Activated CD8-positive, alpha-beta T cell treated with anti-CD3 and anti-CD28 coated beads, Interleukin-2, amount 10 ng/mL, durations not matched to agents 7 days and 5 days (primary cell): Measurements from ENCODE around the gene ZSCAN26. TPM values are rescaled to one million over a fixed set of nuclear protein-coding genes. Genes with fewer than 3 reads are reported as not detected.

ENCODE experiments used
- ATAC-seq: fragments of 150-1000 bp; cut with Tn5 transposase; one replicate; pipeline ENCODE4 v1.10.0; 2021; ENCODE audit warnings: moderate library complexity
- CTCF ChIA-PET: fragments of 350-600 bp; sonication (Branson Sonifier 250); formaldehyde crosslinking; loops from one replicate; lab custom pipeline; 2021; ENCODE audit warnings: antibody characterized with exemption; lab: Charles Lee
- POLR2A ChIA-PET: fragments of 350-600 bp; sonication (Branson Sonifier 250); formaldehyde crosslinking; loops from one replicate; lab custom pipeline; 2021; ENCODE audit warnings: antibody characterized with exemption; lab: Charles Lee
- DNase-seq: peaks from one replicate; pipeline ENCODE4 v3.0.0-alpha.2; 2020
- H3K27ac Mint-ChIP-seq: one replicate; pipeline ENCODE4 v1.8.0; 2021; ENCODE audit warnings: mild to moderate bottlenecking, mixed read lengths
- H3K27me3 Mint-ChIP-seq: one replicate; pipeline ENCODE4 v1.8.0; 2021; ENCODE audit warnings: low read depth, mixed read lengths
- H3K36me3 Mint-ChIP-seq: one replicate; pipeline ENCODE4 v1.8.0; 2021; ENCODE audit warnings: low read depth, mixed read lengths
- H3K4me1 Mint-ChIP-seq: one replicate; pipeline ENCODE4 v1.8.0; 2021; ENCODE audit warnings: low read depth, mixed read lengths
- H3K4me3 Mint-ChIP-seq: one replicate; pipeline ENCODE4 v1.8.0; 2021; ENCODE audit warnings: mild to moderate bottlenecking, mixed read lengths
- H3K9me3 Mint-ChIP-seq: one replicate; pipeline ENCODE4 v1.8.0; 2022; ENCODE audit warnings: mixed read lengths; ENCODE audit not compliant: insufficient read depth
- total RNA-seq, 2 experiments: library from RNA; stranded (reverse); gene quantifications; one replicate each; pipeline ENCODE4 v1.2.3, GENCODE V29; 2021

The ZSCAN26 gene
- total RNA-seq = 1 to 10 TPM; 6.7 to 9.7 TPM

DNA sequence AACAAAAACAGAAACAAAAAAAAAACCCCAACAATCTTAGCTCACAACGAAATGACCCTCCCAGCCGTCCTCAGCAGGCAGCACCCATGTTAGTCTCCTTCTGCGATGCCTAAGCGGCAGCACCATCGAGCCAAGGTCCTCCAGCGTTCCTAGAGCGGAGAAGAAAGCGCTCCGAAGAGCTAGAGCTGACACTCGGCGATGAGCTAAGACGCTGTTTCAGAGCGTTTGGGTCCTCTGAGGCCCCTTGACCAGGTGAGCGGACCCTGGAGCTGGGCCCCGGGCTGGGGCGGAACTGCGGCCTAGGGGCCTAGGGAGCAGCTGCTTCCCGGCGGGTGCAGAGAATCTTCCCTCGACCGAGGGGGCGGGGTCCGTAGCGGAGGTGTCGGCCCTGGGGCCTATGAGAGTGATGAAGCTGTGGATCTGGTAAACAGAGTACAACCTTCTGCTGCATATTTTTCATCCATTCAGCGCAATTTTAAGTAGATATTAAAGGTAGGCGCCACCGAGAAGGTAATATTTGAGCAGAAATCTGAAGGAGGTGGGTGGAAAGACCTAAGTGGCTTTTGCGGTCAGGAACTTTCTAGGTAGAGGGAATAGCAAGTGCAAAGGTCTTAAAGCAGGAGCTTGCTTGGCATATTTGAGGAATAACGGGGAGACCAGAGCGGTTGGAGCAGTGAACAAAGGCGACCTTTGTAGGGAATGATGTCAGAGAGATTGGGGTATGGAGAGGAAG, at the start of gene ZSCAN26:
ZSCAN26 (plus strand) TSS at position 182 of the 733 bp plus-strand sequence. CDS start 4,777 bp downstream, outside the sequence.
- ATAC-seq (peak; percentile 98), DNase-seq (peak; percentile 92)
- ChIA-PET CTCF (interaction anchor here (0.7 to 3.1 kb wide), 10 partner anchors 14 to 163 kb away, joined by 3 to 20 read pairs (median 4); partner anchors contain the start of genes PGBD1, ZKSCAN3 and ZKSCAN4), POLR2A (interaction anchor here (0.8 to 4.0 kb wide), 13 partner anchors 14 to 374 kb away, joined by 3 to 27 read pairs (median 6); partner anchors contain the start of genes PGBD1, ZKSCAN3, ZKSCAN4 and ZKSCAN8)
- Mint-ChIP-seq H3K27me3 (peaks cover 8% of the 10 kb centered on the region), H3K9me3 (no peaks in the 10 kb centered on the region), H3K4me3 (no peak within 1 kb of the TSS), H3K36me3 (peaks cover 9% of the 10 kb centered on the region), H3K4me1 (peaks cover 15% of the 10 kb centered on the region), H3K27ac (no peak within 1 kb of the TSS)

DNA sequence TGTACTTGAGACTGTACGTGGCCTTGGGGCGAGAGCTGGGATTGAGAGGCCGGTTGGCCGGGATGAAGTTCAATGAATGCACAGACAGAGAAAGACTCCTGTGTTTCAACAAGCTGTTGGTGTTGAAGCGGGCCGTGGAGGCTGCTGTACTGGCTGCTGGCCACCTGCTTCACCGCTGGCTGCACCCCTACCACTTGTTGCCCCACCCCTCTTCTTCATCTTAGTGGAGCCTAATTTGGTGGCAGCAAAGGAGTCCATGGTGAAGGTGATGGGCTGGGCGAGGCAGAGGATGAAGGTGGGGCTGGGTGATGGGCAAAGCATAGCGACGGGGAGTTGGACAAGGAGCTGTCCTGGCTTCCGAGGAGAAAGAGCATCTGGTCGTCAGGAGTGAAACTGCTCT, 49.1 kb upstream of the ZSCAN26 start:
- ChIA-PET POLR2A (interaction anchor here (2.0 kb wide), 1 partner anchor 77 kb away, joined by 7 read pairs; the partner anchor contains the start of gene ZKSCAN8), CTCF (interaction anchor here (1.1 to 2.3 kb wide), 3 partner anchors 9 to 137 kb away, joined by 3 to 6 read pairs (median 5); partner anchors contain the start of gene ZKSCAN8)
- Mint-ChIP-seq H3K27me3 (peaks cover 65% of the 10 kb centered on the region), H3K4me1 (peaks cover 15% of the 10 kb centered on the region), H3K27ac (no peak overlapping the region), H3K36me3 (no peaks in the 10 kb centered on the region), H3K4me3 (peak overlapping the region; percentile 26), H3K9me3 (no peaks in the 10 kb centered on the region)
- ATAC-seq (no peak), DNase-seq (no peak)

DNA sequence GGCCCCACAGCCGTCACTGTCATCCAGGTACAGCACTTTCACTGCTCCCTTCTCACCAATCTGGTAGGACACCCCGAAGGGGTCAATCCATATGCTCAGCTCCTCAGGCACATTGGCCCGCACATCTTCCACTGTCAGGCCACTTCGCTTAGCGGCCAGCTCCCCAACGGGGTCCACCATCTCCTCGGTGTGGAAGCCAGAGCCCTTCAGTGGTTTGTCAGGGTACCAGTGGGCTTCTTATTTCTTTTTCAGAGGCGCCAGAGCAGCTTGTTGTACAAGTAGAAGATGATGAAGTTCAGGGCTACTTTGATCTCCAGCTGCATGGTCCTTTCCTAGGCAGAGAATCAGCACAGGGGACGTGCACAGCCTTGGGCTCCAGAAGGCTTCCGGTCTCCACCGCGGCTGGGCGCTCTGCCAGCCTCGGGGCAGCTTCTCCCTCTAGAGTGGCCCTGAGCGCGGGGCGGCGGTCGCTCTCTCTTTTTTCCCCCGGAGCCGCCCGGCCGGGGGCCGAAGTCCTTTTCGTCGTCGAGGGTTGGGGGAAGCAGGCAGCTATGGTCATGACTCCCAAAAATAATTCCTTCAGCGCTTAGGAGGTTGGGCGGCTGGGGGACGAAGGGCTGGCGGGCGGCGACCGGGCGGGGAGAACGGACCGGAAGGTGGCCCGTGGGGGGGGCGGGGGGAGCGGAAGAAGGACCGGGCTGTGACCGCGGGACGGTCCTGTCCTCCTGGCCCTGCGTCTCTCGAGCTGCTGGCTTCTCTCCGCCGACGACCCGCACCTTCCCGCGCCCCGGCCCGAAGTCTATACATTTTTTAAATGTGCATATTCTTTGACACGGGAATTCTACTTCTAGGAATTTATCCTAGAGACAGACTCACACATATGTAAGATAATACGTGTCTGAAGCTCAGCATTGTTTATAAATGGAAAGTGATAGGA, 48.4 kb upstream of the ZSCAN26 start:
- CTCF ChIA-PET = interaction anchor here (1.1 to 2.3 kb wide), 4 partner anchors 8 to 137 kb away, joined by 3 to 6 read pairs (median 4); partner anchors contain the start of gene ZKSCAN8
- H3K9me3 Mint-ChIP-seq = no peaks in the 10 kb centered on the region
- peak; percentile 39 for DNase-seq

DNA sequence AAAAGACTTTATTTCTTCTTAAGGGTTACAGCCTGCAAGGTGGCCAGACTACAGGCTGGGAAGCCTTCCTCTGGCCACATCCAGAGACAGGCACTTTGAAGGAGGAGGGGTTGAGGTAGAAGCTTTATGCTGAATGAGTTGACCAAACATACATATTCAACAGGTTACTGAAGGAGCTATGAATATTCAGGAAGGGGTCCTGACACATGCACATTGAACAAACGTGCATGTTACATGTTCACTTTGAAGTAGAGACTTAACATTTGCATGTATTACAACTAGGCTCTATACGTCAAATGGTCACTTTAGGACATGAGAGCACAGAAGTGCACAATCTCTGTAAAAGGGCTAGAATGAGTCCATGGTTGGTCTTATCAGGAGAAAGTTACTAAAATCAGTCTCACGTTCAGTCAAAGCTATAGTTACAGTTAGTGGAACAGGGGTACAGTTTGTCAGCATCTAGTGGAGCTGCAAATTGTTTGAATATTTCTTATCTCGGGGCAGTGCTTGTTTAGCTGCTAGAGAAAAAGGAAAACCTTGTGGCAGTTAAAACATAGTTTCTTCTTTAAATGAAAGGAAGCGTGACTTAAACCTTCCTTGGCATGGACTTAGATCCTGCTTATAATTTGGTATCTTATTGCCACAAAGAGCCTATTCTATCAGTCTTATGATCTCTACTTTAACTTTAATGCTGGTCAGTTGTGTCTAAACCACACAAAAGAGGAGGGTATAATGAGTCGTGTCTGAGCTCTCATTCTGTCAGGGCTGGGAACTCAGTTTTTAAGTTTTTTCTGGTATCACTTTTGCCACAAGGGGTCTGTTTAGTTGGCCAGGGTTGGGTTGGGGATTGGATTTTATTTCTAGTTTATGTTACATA, 46.4 kb upstream of the ZSCAN26 start:
- Mint-ChIP-seq H3K27me3 (peaks cover 56% of the 10 kb centered on the region), H3K27ac (no peak overlapping the region), H3K4me3 (no peak overlapping the region), H3K36me3 (no peaks in the 10 kb centered on the region), H3K4me1 (peaks cover 18% of the 10 kb centered on the region), H3K9me3 (no peaks in the 10 kb centered on the region)
- ATAC-seq = no peak
- no peak for DNase-seq
- POLR2A ChIA-PET = interaction anchor here (1.0 kb wide), 1 partner anchor 69 kb away, joined by 3 read pairs; no protein-coding TSS in a partner anchor
- CTCF ChIA-PET = interaction anchor here (1.3 kb wide), 1 partner anchor 134 kb away, joined by 4 read pairs; no protein-coding TSS in a partner anchor

More for the DNA sequence above, 48.4 kb upstream of the ZSCAN26 start:
- Mint-ChIP-seq H3K36me3 (no peaks in the 10 kb centered on the region), H3K27ac (no peak overlapping the region), H3K4me1 (peaks cover 12% of the 10 kb centered on the region), H3K27me3 (peaks cover 66% of the 10 kb centered on the region), H3K4me3 (peak overlapping the region; percentile 72)
- POLR2A ChIA-PET = interaction anchor here (2.0 kb wide), 1 partner anchor 77 kb away, joined by 7 read pairs; the partner anchor contains the start of gene ZKSCAN8
- peak; percentile 86 for ATAC-seq

DNA sequence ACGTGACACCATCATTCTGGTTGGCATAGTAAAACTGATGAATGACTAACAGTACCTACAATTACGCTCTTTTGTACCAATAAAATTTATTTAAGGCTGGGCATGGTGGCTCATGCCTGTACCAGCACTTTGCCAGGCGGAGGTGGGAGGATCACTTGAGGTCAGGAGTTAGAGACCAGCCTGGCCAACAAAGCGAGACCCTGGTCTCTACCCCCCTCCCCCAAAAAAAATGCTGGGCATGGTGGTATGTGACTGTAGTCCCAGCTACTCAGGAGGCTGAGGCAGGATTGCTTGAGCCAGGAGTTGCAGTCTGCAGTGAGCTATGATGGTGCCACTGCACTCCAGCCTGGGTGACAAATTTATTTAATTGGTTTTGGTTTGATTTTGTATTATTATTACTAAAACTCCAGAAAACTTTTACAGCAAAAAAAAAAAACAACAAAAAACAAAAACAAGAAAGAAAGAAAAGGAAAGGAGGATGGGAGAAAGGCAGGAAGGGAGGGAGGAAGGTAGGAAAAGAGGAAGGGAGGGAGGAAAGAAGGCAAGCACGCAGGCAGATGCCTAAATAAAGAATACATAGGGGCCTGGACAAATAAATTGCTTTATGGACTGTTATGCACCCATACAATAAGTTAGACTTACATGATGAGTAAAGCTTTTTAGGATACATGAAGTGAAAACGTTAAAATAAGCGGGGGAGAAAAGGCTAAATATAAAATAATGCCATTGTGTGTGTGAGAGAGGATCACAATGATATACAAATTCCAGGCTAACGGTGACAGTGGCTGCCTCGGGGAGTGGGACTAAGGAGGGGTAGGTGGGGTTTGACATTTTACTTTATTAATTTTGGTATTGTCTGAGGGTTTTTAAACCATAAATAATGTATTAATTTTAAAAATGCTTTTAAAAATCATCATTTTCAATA, 42.5 kb upstream of the ZSCAN26 start:
- peaks cover 35% of the 10 kb centered on the region for H3K4me1 Mint-ChIP-seq
- no peak for ATAC-seq
- POLR2A ChIA-PET = no interaction called here

DNA sequence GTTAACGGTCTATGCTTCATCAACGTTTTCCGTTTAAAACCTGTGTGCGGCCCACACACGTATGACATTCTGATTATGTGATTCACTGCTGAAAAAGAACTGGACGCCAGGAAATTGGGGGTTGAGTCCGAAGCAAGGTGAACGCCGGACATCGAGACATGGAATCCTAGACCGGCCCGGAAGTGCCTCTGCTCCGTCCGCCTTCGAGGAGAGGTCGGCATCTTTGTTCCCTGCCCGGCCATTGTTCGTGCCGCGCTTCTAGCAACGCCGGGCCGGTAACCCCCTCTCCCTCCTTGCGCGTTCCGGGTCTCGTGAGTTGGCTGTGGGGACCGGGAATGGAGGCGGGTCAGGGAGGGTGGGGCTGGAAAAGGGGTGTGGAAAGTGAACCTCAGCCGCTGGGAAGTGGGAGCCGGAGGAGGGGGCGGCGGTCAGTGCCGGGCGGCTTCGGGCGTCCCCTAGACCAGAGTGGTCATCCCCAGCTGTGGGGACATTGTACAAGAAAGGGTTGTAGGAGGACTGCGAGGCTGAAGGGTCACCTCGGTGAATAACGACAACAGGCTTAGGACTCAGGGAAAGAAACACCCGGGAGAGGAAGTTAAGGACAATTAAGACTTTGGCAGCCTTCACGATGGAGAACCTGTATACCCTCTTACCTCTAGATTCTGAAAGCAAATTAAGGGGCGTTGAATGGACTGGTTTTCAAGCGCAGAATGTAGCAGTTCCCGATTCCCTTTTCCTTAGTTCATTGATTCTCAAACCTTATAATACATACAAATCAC, 41.7 kb upstream of the ZSCAN26 start, which contains the start of gene ZSCAN9:
ZSCAN9 (plus strand) TSS at position 220 of the 779 bp plus-strand sequence. CDS start 1,810 bp downstream, outside the sequence.
- H3K27me3 Mint-ChIP-seq = peaks cover 30% of the 10 kb centered on the region
- peak; percentile 79 for ATAC-seq
- ChIA-PET CTCF (no interaction called here), POLR2A (no interaction called here)
- DNase-seq = peak; percentile 54
- H3K4me3 Mint-ChIP-seq = peak within 1 kb of the TSS; percentile 80
- H3K4me1 Mint-ChIP-seq = peaks cover 35% of the 10 kb centered on the region
- H3K27ac Mint-ChIP-seq = peak within 1 kb of the TSS; percentile 58
- peaks cover 17% of the 10 kb centered on the region for H3K36me3 Mint-ChIP-seq
- no peaks in the 10 kb centered on the region for H3K9me3 Mint-ChIP-seq

More for the DNA sequence above, 42.5 kb upstream of the ZSCAN26 start:
- H3K4me3 Mint-ChIP-seq = peak overlapping the region; percentile 80
- DNase-seq = no peak
- no peaks in the 10 kb centered on the region for H3K9me3 Mint-ChIP-seq
- peaks cover 14% of the 10 kb centered on the region for H3K36me3 Mint-ChIP-seq
- CTCF ChIA-PET = no interaction called here
- H3K27ac Mint-ChIP-seq = no peak overlapping the region
- H3K27me3 Mint-ChIP-seq = peaks cover 32% of the 10 kb centered on the region

DNA sequence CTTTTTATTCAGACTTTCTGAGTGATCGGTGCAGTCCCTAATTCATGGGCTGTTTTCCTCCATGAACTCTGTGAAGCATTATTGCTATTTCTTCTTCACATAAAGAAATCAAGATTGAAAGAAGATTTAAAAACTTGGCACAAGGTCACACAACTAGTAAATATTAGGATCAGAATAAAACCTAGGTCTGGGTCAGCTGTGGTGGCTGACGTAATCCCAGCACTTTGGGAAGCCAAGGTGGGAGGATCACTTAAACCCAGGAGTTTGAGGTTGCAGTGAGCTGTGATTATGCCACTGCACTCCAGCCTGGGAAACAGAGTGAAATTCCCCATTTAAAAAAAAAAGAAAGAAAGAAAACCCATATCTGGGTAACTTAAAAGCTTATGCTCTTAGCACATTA, 40.5 kb upstream of the ZSCAN26 start:
- Mint-ChIP-seq H3K27ac (no peak overlapping the region), H3K27me3 (peaks cover 21% of the 10 kb centered on the region), H3K9me3 (no peaks in the 10 kb centered on the region), H3K4me1 (peaks cover 35% of the 10 kb centered on the region), H3K4me3 (peak overlapping the region; percentile 80), H3K36me3 (peaks cover 23% of the 10 kb centered on the region)
- ATAC-seq (no peak), DNase-seq (no peak)
- ChIA-PET CTCF (interaction anchor here (1.1 to 1.5 kb wide), 2 partner anchors 8 to 130 kb away, joined by 3 to 6 read pairs; no protein-coding TSS in a partner anchor), POLR2A (no interaction called here)

DNA sequence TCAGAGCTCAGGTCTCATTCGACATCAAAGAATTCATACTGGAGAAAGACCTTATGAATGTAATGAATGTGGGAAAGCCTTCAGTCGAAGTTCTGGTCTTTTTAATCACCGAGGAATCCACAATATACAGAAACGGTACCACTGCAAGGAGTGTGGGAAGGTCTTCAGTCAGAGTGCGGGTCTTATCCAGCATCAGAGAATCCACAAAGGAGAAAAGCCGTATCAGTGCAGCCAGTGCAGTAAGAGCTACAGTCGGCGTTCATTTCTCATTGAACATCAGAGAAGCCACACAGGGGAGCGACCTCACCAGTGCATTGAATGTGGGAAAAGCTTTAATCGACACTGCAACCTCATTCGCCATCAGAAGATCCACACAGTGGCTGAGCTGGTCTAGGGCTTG, 34.2 kb upstream of the ZSCAN26 start:
- H3K36me3 Mint-ChIP-seq = peaks cover 32% of the 10 kb centered on the region
- POLR2A ChIA-PET = no interaction called here
- H3K9me3 Mint-ChIP-seq = no peaks in the 10 kb centered on the region
- no peak overlapping the region for H3K4me3 Mint-ChIP-seq
- H3K27ac Mint-ChIP-seq = no peak overlapping the region
- CTCF ChIA-PET = no interaction called here
- no peaks in the 10 kb centered on the region for H3K27me3 Mint-ChIP-seq
- H3K4me1 Mint-ChIP-seq = peaks cover 17% of the 10 kb centered on the region
- ATAC-seq (no peak), DNase-seq (no peak)

DNA sequence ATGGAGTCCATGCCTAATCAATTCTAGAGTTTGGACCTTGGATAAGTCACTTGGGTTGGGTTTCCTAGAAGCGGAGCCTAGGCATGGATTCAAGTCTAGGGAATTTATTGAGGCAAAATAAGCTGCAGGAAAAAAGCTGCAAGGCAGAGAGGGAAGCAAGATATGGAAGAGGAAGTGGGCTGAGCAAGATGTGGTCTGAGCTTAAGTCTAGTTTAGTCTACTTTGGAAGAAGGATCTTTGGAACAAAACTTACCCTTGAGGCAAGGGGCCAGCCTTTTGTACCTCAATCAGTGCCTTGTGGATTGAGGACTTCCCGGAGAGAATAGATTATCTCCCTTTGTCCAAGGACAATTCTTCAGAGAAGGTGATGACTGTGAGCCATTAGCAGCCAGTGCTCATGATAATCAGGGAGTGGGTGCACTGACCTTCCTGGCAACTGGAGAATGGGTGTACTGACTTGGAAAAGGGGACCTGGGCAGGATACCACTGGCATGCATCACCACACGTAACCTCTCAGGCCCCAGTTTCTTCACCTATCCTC, 31.0 kb upstream of the ZSCAN26 start:
- ChIA-PET POLR2A (no interaction called here), CTCF (no interaction called here)
- H3K4me3 Mint-ChIP-seq = no peak overlapping the region
- DNase-seq (no peak), ATAC-seq (no peak)
- no peak overlapping the region for H3K27ac Mint-ChIP-seq
- H3K9me3 Mint-ChIP-seq = no peaks in the 10 kb centered on the region
- no peaks in the 10 kb centered on the region for H3K27me3 Mint-ChIP-seq
- peaks cover 4% of the 10 kb centered on the region for H3K4me1 Mint-ChIP-seq
- H3K36me3 Mint-ChIP-seq = peaks cover 13% of the 10 kb centered on the region
